ENCODE measurements around the gene TPSAB1. TPM values are rescaled to one million over a fixed set of nuclear protein-coding genes. Genes with fewer than 3 reads are reported as not detected.

TPSAB1 gene
- total and polyA plus RNA-seq, 4 donors, result 0.23 to 10.8 (median 1.2) TPM

GRCh38 chr16:1218930-1219611 is 21.4 kb upstream of the TPSAB1 start (continued):
- TF ChIP-seq, protein P1, sequence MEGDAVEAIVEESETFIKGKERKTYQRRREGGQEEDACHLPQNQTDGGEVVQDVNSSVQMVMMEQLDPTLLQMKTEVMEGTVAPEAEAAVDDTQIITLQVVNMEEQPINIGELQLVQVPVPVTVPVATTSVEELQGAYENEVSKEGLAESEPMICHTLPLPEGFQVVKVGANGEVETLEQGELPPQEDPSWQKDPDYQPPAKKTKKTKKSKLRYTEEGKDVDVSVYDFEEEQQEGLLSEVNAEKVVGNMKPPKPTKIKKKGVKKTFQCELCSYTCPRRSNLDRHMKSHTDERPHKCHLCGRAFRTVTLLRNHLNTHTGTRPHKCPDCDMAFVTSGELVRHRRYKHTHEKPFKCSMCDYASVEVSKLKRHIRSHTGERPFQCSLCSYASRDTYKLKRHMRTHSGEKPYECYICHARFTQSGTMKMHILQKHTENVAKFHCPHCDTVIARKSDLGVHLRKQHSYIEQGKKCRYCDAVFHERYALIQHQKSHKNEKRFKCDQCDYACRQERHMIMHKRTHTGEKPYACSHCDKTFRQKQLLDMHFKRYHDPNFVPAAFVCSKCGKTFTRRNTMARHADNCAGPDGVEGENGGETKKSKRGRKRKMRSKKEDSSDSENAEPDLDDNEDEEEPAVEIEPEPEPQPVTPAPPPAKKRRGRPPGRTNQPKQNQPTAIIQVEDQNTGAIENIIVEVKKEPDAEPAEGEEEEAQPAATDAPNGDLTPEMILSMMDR (IDR thresholded peaks at IDR 0.05; ENCODE audit: low read depth, low read length, missing input control), result no peak

- H3K9me3 ChIP-seq (ENCODE audit: control insufficient read depth in 4 of 4, low read length in 3 of 4), result no peaks in the 10 kb centered on the region
- H3K4me3 ChIP-seq (ENCODE audit: low read depth in 1 of 3, low read length in 3 of 3), result no peak overlapping the region
- DNase-seq (ENCODE audit: low spot score), result no peak
- TF ChIP-seq, protein P2, sequence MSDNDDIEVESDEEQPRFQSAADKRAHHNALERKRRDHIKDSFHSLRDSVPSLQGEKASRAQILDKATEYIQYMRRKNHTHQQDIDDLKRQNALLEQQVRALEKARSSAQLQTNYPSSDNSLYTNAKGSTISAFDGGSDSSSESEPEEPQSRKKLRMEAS (IDR thresholded peaks at IDR 0.05), result no peak
- TF ChIP-seq, protein P3, sequence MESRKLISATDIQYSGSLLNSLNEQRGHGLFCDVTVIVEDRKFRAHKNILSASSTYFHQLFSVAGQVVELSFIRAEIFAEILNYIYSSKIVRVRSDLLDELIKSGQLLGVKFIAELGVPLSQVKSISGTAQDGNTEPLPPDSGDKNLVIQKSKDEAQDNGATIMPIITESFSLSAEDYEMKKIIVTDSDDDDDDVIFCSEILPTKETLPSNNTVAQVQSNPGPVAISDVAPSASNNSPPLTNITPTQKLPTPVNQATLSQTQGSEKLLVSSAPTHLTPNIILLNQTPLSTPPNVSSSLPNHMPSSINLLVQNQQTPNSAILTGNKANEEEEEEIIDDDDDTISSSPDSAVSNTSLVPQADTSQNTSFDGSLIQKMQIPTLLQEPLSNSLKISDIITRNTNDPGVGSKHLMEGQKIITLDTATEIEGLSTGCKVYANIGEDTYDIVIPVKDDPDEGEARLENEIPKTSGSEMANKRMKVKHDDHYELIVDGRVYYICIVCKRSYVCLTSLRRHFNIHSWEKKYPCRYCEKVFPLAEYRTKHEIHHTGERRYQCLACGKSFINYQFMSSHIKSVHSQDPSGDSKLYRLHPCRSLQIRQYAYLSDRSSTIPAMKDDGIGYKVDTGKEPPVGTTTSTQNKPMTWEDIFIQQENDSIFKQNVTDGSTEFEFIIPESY (IDR thresholded peaks at IDR 0.05), result no peak
- TF ChIP-seq EGR1 (IDR thresholded peaks at IDR 0.05; ENCODE audit: low read depth in 2 of 2), result no peak
- TF ChIP-seq, protein P1 (IDR thresholded peaks at IDR 0.05; ENCODE audit: low read depth, low read length, missing input control), result no peak
- H3K27me3 ChIP-seq (ENCODE audit: control insufficient read depth in 4 of 4, insufficient read depth in 4 of 4, low read length in 3 of 4), result no peaks in the 10 kb centered on the region
- H3K27ac ChIP-seq (ENCODE audit: low read depth in 1 of 2, low read length in 2 of 2), result no peak overlapping the region
- H3K9ac ChIP-seq (ENCODE audit: low read depth in 1 of 2, low read length in 2 of 2), result no peak overlapping the region
- 95% methylated on average over 55 of the region's 55 CpGs for WGBS
- H3K4me1 ChIP-seq (ENCODE audit: control insufficient read depth in 4 of 4, insufficient read depth in 4 of 4, low read length in 3 of 4), result peaks cover 0 to 1% (median under 1%) of the 10 kb centered on the region in 4 donors
- H3K36me3 ChIP-seq (ENCODE audit: control insufficient read depth in 4 of 4, insufficient read depth in 3 of 4, low read depth in 1 of 4, low read length in 3 of 4), result peaks cover 0 to 44% (median 12%) of the 10 kb centered on the region in 4 donors
These were observed 20.3 kb upstream of the TPSAB1 start for GRCh38 chr16:1220098-1220728.

DNA sequence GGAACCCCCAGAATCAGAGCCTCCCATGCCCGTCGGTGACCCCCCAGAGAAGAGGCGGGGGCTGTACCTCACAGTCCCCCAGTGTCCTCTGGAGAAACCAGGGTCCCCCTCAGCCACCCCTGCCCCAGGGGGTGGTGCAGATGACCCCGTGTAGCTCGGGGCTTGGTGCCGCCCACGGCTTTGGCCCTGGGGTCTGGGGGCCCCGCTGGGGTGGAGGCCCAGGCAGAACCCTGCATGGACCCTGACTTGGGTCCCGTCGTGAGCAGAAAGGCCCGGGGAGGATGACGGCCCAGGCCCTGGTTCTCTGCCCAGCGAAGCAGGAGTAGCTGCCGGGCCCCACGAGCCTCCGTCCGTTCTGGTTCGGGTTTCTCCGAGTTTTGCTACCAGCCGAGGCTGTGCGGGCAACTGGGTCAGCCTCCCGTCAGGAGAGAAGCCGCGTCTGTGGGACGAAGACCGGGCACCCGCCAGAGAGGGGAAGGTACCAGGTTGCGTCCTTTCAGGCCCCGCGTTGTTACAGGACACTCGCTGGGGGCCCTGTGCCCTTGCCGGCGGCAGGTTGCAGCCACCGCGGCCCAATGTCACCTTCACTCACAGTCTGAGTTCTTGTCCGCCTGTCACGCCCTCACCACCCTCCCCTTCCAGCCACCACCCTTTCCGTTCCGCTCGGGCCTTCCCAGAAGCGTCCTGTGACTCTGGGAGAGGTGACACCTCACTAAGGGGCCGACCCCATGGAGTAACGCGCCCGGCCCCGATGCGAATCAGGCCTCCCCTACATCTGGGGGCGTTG is 19.5 kb upstream of the TPSAB1 start:
- H3K9me3 ChIP-seq (ENCODE audit: control insufficient read depth in 4 of 4, low read length in 3 of 4), result no peaks in the 10 kb centered on the region
- H3K4me1 ChIP-seq (ENCODE audit: control insufficient read depth in 4 of 4, insufficient read depth in 4 of 4, low read length in 3 of 4), result peaks cover 0 to 7% (median 2%) of the 10 kb centered on the region in 4 donors
- H3K36me3 ChIP-seq (ENCODE audit: control insufficient read depth in 4 of 4, insufficient read depth in 3 of 4, low read depth in 1 of 4, low read length in 3 of 4), result peaks cover 0 to 37% (median 8%) of the 10 kb centered on the region in 4 donors
- no peaks in the 10 kb centered on the region for H3K27me3 ChIP-seq (ENCODE audit: control insufficient read depth in 4 of 4, insufficient read depth in 4 of 4, low read length in 3 of 4)
- WGBS, result 89% methylated on average over 48 of the region's 48 CpGs
- H3K4me3 ChIP-seq (ENCODE audit: low read depth in 1 of 3, low read length in 3 of 3), result no peak overlapping the region
- no peak overlapping the region for H3K27ac ChIP-seq (ENCODE audit: low read depth in 1 of 2, low read length in 2 of 2)
- no peak for TF ChIP-seq TAF1 (conservative IDR thresholded peaks at IDR 0.05)
- TF ChIP-seq NR2F2 (IDR thresholded peaks at IDR 0.05), result no peak
- TF ChIP-seq EGR1 (IDR thresholded peaks at IDR 0.05; ENCODE audit: low read depth in 2 of 2), result no peak
- TF ChIP-seq, protein P1 (IDR thresholded peaks at IDR 0.05; ENCODE audit: low read depth, low read length, missing input control), result no peak
- no peak for DNase-seq (ENCODE audit: low spot score)
- H3K9ac ChIP-seq (ENCODE audit: low read depth in 1 of 2, low read length in 2 of 2), result no peak overlapping the region
